H7 (cell line): ENCODE results near the gene TUBGCP6. TPM values are rescaled to one million over a fixed set of nuclear protein-coding genes. Genes with fewer than 3 reads are reported as not detected.

ENCODE experiments used
- DNase-seq: peaks from one replicate; pipeline ENCODE4 v3.0.0; 2012
- H3K27me3 ChIP-seq: 2 replicates; pipeline ENCODE4 v1.6.0; 2011; ENCODE audit warnings: mild to moderate bottlenecking, low read length; ENCODE audit not compliant: control insufficient read depth, insufficient read depth
- H3K36me3 ChIP-seq: replicated peaks from 2 replicates; pipeline ENCODE4 v1.5.1; 2011; ENCODE audit warnings: low read length; ENCODE audit not compliant: control insufficient read depth, insufficient read depth
- H3K4me3 ChIP-seq: 2 replicates; pipeline ENCODE4 v1.5.1; 2011; ENCODE audit warnings: low read depth, mild to moderate bottlenecking, control low read depth, low read length, moderate library complexity; ENCODE audit not compliant: insufficient read depth
- total RNA-seq: library from RNA; depleted of rRNA; stranded (reverse); fragments of >200 nt; shearing (Covaris generic); gene quantifications from 2 replicates; pipeline ENCODE4 v1.2.3, GENCODE V29; 2014; rRNA removed

The TUBGCP6 gene
- total RNA-seq, result 24.0 and 31.6 TPM in 2 replicates

- DNase-seq, result peak; percentile 98
- no peaks in the 10 kb centered on the region for H3K27me3 ChIP-seq
Measured at GRCh38 chr22:50244420-50245213, at the start of gene TUBGCP6. Gene TUBGCP6, minus strand, starts transcription at chr22:50245023. Its CDS starts 564 bp downstream, at chr22:50244459.

GRCh38 chr22:50294319-50294656, 49.5 kb upstream of the TUBGCP6 start:
- Histone ChIP-seq H3K4me3 (no peak overlapping the region), H3K36me3 (no peaks in the 10 kb centered on the region), H3K27me3 (no peaks in the 10 kb centered on the region)
- no peak for DNase-seq

More at GRCh38 chr22:50244420-50245213, at the start of gene TUBGCP6:
- Histone ChIP-seq H3K4me3 (peak within 1 kb of the TSS; percentile 96), H3K36me3 (peaks cover 8% of the 10 kb centered on the region)

GRCh38 chr22:50293441-50294318, 48.9 kb upstream of the TUBGCP6 start:
- no peak overlapping the region for H3K4me3 ChIP-seq
- H3K36me3 ChIP-seq, result no peaks in the 10 kb centered on the region; the same call in 1 of the 2 replicates
- DNase-seq, result peak; percentile 99
- H3K27me3 ChIP-seq, result no peaks in the 10 kb centered on the region

- no peaks in the 10 kb centered on the region; the same call in 1 of the 2 replicates for H3K36me3 ChIP-seq
- no peaks in the 10 kb centered on the region for H3K27me3 ChIP-seq
- H3K4me3 ChIP-seq, result no peak overlapping the region
- DNase-seq, result no peak
Measured at GRCh38 chr22:50292643-50293440, 48.0 kb upstream of the TUBGCP6 start.

GRCh38 chr22:50289942-50290630, 45.3 kb upstream of the TUBGCP6 start:
- Histone ChIP-seq H3K36me3 (peaks cover 2% of the 10 kb centered on the region), H3K4me3 (no peak overlapping the region), H3K27me3 (no peaks in the 10 kb centered on the region)
- no peak for DNase-seq

GRCh38 chr22:50289151-50289941, 44.5 kb upstream of the TUBGCP6 start:
- no peak overlapping the region for H3K4me3 ChIP-seq
- no peaks in the 10 kb centered on the region for H3K27me3 ChIP-seq
- no peak for DNase-seq
- peaks cover 2% of the 10 kb centered on the region for H3K36me3 ChIP-seq

- H3K27me3 ChIP-seq, result no peaks in the 10 kb centered on the region
- H3K36me3 ChIP-seq, result peaks cover 2% of the 10 kb centered on the region
- DNase-seq, result no peak
- H3K4me3 ChIP-seq, result no peak overlapping the region
Measured at GRCh38 chr22:50287731-50288130, 42.9 kb upstream of the TUBGCP6 start.

- no peak for DNase-seq
- Histone ChIP-seq H3K4me3 (no peak overlapping the region), H3K36me3 (peaks cover 3% of the 10 kb centered on the region), H3K27me3 (no peaks in the 10 kb centered on the region)
Measured at GRCh38 chr22:50286701-50287318, 42.0 kb upstream of the TUBGCP6 start.

GRCh38 chr22:50286275-50286674, 41.5 kb upstream of the TUBGCP6 start:
- peaks cover 3% of the 10 kb centered on the region for H3K36me3 ChIP-seq
- DNase-seq, result no peak
- no peaks in the 10 kb centered on the region for H3K27me3 ChIP-seq
- no peak overlapping the region for H3K4me3 ChIP-seq

GRCh38 chr22:50285568-50286229, 40.9 kb upstream of the TUBGCP6 start:
- Histone ChIP-seq H3K4me3 (no peak overlapping the region), H3K27me3 (no peaks in the 10 kb centered on the region), H3K36me3 (peaks cover 3% of the 10 kb centered on the region)
- DNase-seq, result no peak

- no peak for DNase-seq
Measured at GRCh38 chr22:50284479-50284878, 39.7 kb upstream of the TUBGCP6 start.

GRCh38 chr22:50283821-50284220, 39.0 kb upstream of the TUBGCP6 start:
- Histone ChIP-seq H3K27me3 (no peaks in the 10 kb centered on the region), H3K36me3 (peaks cover 3% of the 10 kb centered on the region), H3K4me3 (no peak overlapping the region)
- no peak for DNase-seq

More at GRCh38 chr22:50284479-50284878, 39.7 kb upstream of the TUBGCP6 start:
- Histone ChIP-seq H3K4me3 (no peak overlapping the region), H3K27me3 (no peaks in the 10 kb centered on the region), H3K36me3 (peaks cover 3% of the 10 kb centered on the region)
